HL-60/S4 treated with retinoic acid at 250 ng/mL for 4 days and 3 days (cell line): ENCODE results near the gene NDOR1.

Source experiments
- in situ Hi-C: fragments of 300-500 bp; cut with MboI; formaldehyde crosslinking; loops from 2 replicates; pipeline ENCODE4 v1.7.0; 2022; ENCODE audit warnings: low sequenced_read_pairs

Gene NDOR1

GRCh38 chr9:137198051-137198901 is 7.2 kb upstream of the NDOR1 start:
- in situ Hi-C loops: no loop called here

- in situ Hi-C loops: no loop called here
Measured at GRCh38 chr9:137198902-137199283, 6.6 kb upstream of the NDOR1 start.

- in situ Hi-C loops: no loop called here
Measured at GRCh38 chr9:137199411-137200121, 5.9 kb upstream of the NDOR1 start.

GRCh38 chr9:137200311-137201204 is 4.9 kb upstream of the NDOR1 start, which contains the start of gene TPRN:
TSS of gene TPRN (minus strand) at chr9:137200741. CDS start at chr9:137200711, 30 bp downstream.
- in situ Hi-C loops: no loop called here

- in situ Hi-C loops: no loop called here
Measured at GRCh38 chr9:137201205-137201868, 4.2 kb upstream of the NDOR1 start.

- in situ Hi-C loops: no loop called here
Measured at GRCh38 chr9:137202966-137203365, 2.5 kb upstream of the NDOR1 start.

- in situ Hi-C loops: no loop called here
Measured at GRCh38 chr9:137204731-137205125, 772 bp upstream of the NDOR1 start.

- in situ Hi-C loops: no loop called here
Measured at GRCh38 chr9:137206602-137207001, 1.1 kb downstream of the NDOR1 start.

- in situ Hi-C loops: no loop called here
Measured at GRCh38 chr9:137211532-137211931, 6.0 kb downstream of the NDOR1 start.

- in situ Hi-C loops: no loop called here
Measured at GRCh38 chr9:137212520-137212919, 7.0 kb downstream of the NDOR1 start.

- in situ Hi-C loops: no loop called here
Measured at GRCh38 chr9:137213160-137214060, 7.9 kb downstream of the NDOR1 start.

- in situ Hi-C loops: no loop called here
Measured at GRCh38 chr9:137214620-137215019, 9.1 kb downstream of the NDOR1 start.

GRCh38 chr9:137215196-137215986 is 9.9 kb downstream of the NDOR1 start:
- in situ Hi-C loops: no loop called here

- in situ Hi-C loops: no loop called here
Measured at GRCh38 chr9:137216188-137216965, 10.9 kb downstream of the NDOR1 start.

GRCh38 chr9:137217276-137218211 is 12.0 kb downstream of the NDOR1 start:
- in situ Hi-C loops: no loop called here

- in situ Hi-C loops: no loop called here
Measured at GRCh38 chr9:137218212-137218753, 12.8 kb downstream of the NDOR1 start.
